ENCODE results near the gene DUSP3.

DUSP3 gene

GRCh38 chr17:43778337-43779144 is at the start of gene DUSP3:
Gene DUSP3 (minus strand): TSS chr17:43778977. CDS start chr17:43778924, 53 bp downstream.
- peak; percentile 81 for DNase-seq
- Mint-ChIP-seq H3K4me3 (peak within 1 kb of the TSS; percentile 79), H3K9me3 (no peaks in the 10 kb centered on the region), H3K36me3 (peaks cover 3% of the 10 kb centered on the region), H3K27ac (peak within 1 kb of the TSS; percentile 78), H3K4me1 (peaks cover 17% of the 10 kb centered on the region), H3K27me3 (peaks cover 40% of the 10 kb centered on the region)
- CTCF ChIA-PET, result interaction anchor here (1.0 to 1.6 kb wide), 3 partner anchors 12 to 84 kb away, joined by 4 to 7 read pairs (median 6); no protein-coding TSS in a partner anchor

- Mint-ChIP-seq H3K27me3 (peaks cover 39% of the 10 kb centered on the region), H3K4me3 (no peak overlapping the region), H3K27ac (no peak overlapping the region), H3K4me1 (peaks cover 6% of the 10 kb centered on the region), H3K9me3 (no peaks in the 10 kb centered on the region), H3K36me3 (no peaks in the 10 kb centered on the region)
- no peak for DNase-seq
- CTCF ChIA-PET, result no interaction called here
Measured at GRCh38 chr17:43827596-43827995, 48.8 kb upstream of the DUSP3 start.

- no peak overlapping the region for H3K27ac Mint-ChIP-seq
- H3K27me3 Mint-ChIP-seq, result peaks cover 25% of the 10 kb centered on the region
- H3K4me3 Mint-ChIP-seq, result no peak overlapping the region
- H3K9me3 Mint-ChIP-seq, result no peaks in the 10 kb centered on the region
- no peaks in the 10 kb centered on the region for H3K36me3 Mint-ChIP-seq
- no peaks in the 10 kb centered on the region for H3K4me1 Mint-ChIP-seq
- no peak for DNase-seq
- CTCF ChIA-PET, result interaction anchor here (0.6 to 1.4 kb wide), 2 partner anchors 20 to 52 kb away, joined by 3 to 4 read pairs; no protein-coding TSS in a partner anchor
Measured at GRCh38 chr17:43826206-43826605, 47.4 kb upstream of the DUSP3 start.

GRCh38 chr17:43825567-43825966 is 46.8 kb upstream of the DUSP3 start:
- CTCF ChIA-PET, result interaction anchor here (1.4 kb wide), 1 partner anchor 21 kb away, joined by 4 read pairs; no protein-coding TSS in a partner anchor
- H3K36me3 Mint-ChIP-seq, result no peaks in the 10 kb centered on the region
- H3K27me3 Mint-ChIP-seq, result peaks cover 18% of the 10 kb centered on the region
- DNase-seq, result no peak
- no peak overlapping the region for H3K4me3 Mint-ChIP-seq
- no peak overlapping the region for H3K27ac Mint-ChIP-seq
- H3K4me1 Mint-ChIP-seq, result no peaks in the 10 kb centered on the region
- no peaks in the 10 kb centered on the region for H3K9me3 Mint-ChIP-seq

GRCh38 chr17:43823350-43824084 is 44.7 kb upstream of the DUSP3 start:
- no peak overlapping the region for H3K4me3 Mint-ChIP-seq
- DNase-seq, result no peak

GRCh38 chr17:43822570-43823190 is 43.9 kb upstream of the DUSP3 start:
- Mint-ChIP-seq H3K4me3 (no peak overlapping the region), H3K4me1 (no peaks in the 10 kb centered on the region), H3K27ac (no peak overlapping the region), H3K36me3 (no peaks in the 10 kb centered on the region), H3K27me3 (peaks cover 6% of the 10 kb centered on the region), H3K9me3 (no peaks in the 10 kb centered on the region)
- CTCF ChIA-PET, result no interaction called here
- DNase-seq, result no peak

More at GRCh38 chr17:43823350-43824084, 44.7 kb upstream of the DUSP3 start:
- Mint-ChIP-seq H3K4me1 (no peaks in the 10 kb centered on the region), H3K27me3 (peaks cover 6% of the 10 kb centered on the region), H3K27ac (no peak overlapping the region), H3K36me3 (no peaks in the 10 kb centered on the region), H3K9me3 (no peaks in the 10 kb centered on the region)
- CTCF ChIA-PET, result no interaction called here

GRCh38 chr17:43820759-43821158 is 42.0 kb upstream of the DUSP3 start:
- Mint-ChIP-seq H3K4me1 (no peaks in the 10 kb centered on the region), H3K36me3 (no peaks in the 10 kb centered on the region), H3K27ac (no peak overlapping the region), H3K4me3 (no peak overlapping the region), H3K27me3 (peaks cover 6% of the 10 kb centered on the region), H3K9me3 (no peaks in the 10 kb centered on the region)
- CTCF ChIA-PET, result no interaction called here
- DNase-seq, result no peak

- H3K9me3 Mint-ChIP-seq, result no peaks in the 10 kb centered on the region
- H3K27ac Mint-ChIP-seq, result no peak overlapping the region
- H3K36me3 Mint-ChIP-seq, result no peaks in the 10 kb centered on the region
- H3K27me3 Mint-ChIP-seq, result peaks cover 1% of the 10 kb centered on the region
- H3K4me3 Mint-ChIP-seq, result no peak overlapping the region
- CTCF ChIA-PET, result no interaction called here
- H3K4me1 Mint-ChIP-seq, result no peaks in the 10 kb centered on the region
- no peak for DNase-seq
Measured at GRCh38 chr17:43818966-43819365, 40.2 kb upstream of the DUSP3 start.

- H3K4me1 Mint-ChIP-seq, result no peaks in the 10 kb centered on the region
- no peaks in the 10 kb centered on the region for H3K9me3 Mint-ChIP-seq
- no peak for DNase-seq
- H3K27me3 Mint-ChIP-seq, result peaks cover 13% of the 10 kb centered on the region
- H3K27ac Mint-ChIP-seq, result no peak overlapping the region
- H3K4me3 Mint-ChIP-seq, result no peak overlapping the region
- CTCF ChIA-PET, result interaction anchor here (0.6 to 1.2 kb wide), 2 partner anchors 28 to 176 kb away, joined by 4 to 5 read pairs; no protein-coding TSS in a partner anchor
- no peaks in the 10 kb centered on the region for H3K36me3 Mint-ChIP-seq
Measured at GRCh38 chr17:43817826-43818225, 39.0 kb upstream of the DUSP3 start.

GRCh38 chr17:43816336-43817320 is 37.9 kb upstream of the DUSP3 start:
- Mint-ChIP-seq H3K4me1 (no peaks in the 10 kb centered on the region), H3K36me3 (no peaks in the 10 kb centered on the region), H3K27me3 (peaks cover 20% of the 10 kb centered on the region), H3K9me3 (no peaks in the 10 kb centered on the region), H3K4me3 (no peak overlapping the region), H3K27ac (no peak overlapping the region)
- CTCF ChIA-PET, result interaction anchor here (0.6 to 1.2 kb wide), 2 partner anchors 30 to 62 kb away, joined by 3 to 5 read pairs; no protein-coding TSS in a partner anchor
- DNase-seq, result no peak

- CTCF ChIA-PET, result no interaction called here
Measured at GRCh38 chr17:43814714-43815113, 35.9 kb upstream of the DUSP3 start.

GRCh38 chr17:43814026-43814425 is 35.2 kb upstream of the DUSP3 start:
- H3K27ac Mint-ChIP-seq, result no peak overlapping the region
- H3K36me3 Mint-ChIP-seq, result no peaks in the 10 kb centered on the region
- CTCF ChIA-PET, result no interaction called here
- H3K4me3 Mint-ChIP-seq, result no peak overlapping the region
- DNase-seq, result no peak
- peaks cover 29% of the 10 kb centered on the region for H3K27me3 Mint-ChIP-seq
- H3K9me3 Mint-ChIP-seq, result no peaks in the 10 kb centered on the region
- H3K4me1 Mint-ChIP-seq, result no peaks in the 10 kb centered on the region

More at GRCh38 chr17:43814714-43815113, 35.9 kb upstream of the DUSP3 start:
- no peaks in the 10 kb centered on the region for H3K36me3 Mint-ChIP-seq
- no peak overlapping the region for H3K27ac Mint-ChIP-seq
- H3K9me3 Mint-ChIP-seq, result no peaks in the 10 kb centered on the region
- no peak for DNase-seq
- no peaks in the 10 kb centered on the region for H3K4me1 Mint-ChIP-seq
- peaks cover 29% of the 10 kb centered on the region for H3K27me3 Mint-ChIP-seq
- no peak overlapping the region for H3K4me3 Mint-ChIP-seq

- Mint-ChIP-seq H3K4me1 (no peaks in the 10 kb centered on the region), H3K27ac (no peak overlapping the region), H3K27me3 (peaks cover 29% of the 10 kb centered on the region), H3K9me3 (no peaks in the 10 kb centered on the region), H3K36me3 (no peaks in the 10 kb centered on the region), H3K4me3 (no peak overlapping the region)
- no peak for DNase-seq
- CTCF ChIA-PET, result no interaction called here
Measured at GRCh38 chr17:43813386-43813785, 34.6 kb upstream of the DUSP3 start.
